Stimulated activated CD8-positive, alpha-beta memory T cell treated with anti-CD3 and anti-CD28 coated beads, Interleukin-15, amount 100 ng/mL, for 4 hours (primary cell): ENCODE measurements around the gene HAT1.
A peak's percentile ranks its signal among the peaks of the same experiment; 100 is the strongest.
"Not testable (repeated sequence)": the region's sequence is repeated elsewhere in the genome, so short reads cannot be mapped to it uniquely, and the experiment has no call there.

Experiments
- DNase-seq, 2 donors: peaks; one replicate each; pipeline ENCODE4 v3.0.0-alpha.2; 2020; ENCODE audit warnings: low read depth in 2 of 2

The HAT1 gene

GRCh38 chr2:171922230-171923022 is at the start of gene HAT1:
Gene HAT1, plus strand, starts transcription at chr2:171922461. Its CDS starts 40 bp downstream, at chr2:171922501.
- DNase-seq, result peak; percentile 94 to 95

DNA sequence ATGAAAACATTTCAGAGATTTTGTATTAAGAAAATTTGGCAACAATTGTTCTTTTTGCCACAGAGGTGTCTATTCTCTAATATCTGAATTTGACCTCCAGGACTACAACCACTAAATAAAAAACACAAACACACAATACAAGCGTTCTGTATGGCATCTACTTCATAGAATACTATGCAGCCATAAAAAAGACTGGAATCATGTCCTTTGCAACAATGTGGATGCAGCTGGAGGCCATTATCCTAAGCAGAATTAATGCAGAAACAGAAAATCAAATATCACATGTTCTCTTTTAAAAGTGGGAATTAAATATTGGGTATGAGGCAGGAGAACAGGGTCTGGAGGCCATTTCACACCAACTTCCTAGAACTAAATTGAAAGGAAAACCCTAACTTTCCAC is 47.7 kb upstream of the HAT1 start:
- no peak for DNase-seq

- no peak for DNase-seq
Observed at GRCh38 chr2:171874963-171875362, 47.3 kb upstream of the HAT1 start.

GRCh38 chr2:171878481-171878993 is 43.7 kb upstream of the HAT1 start:
- DNase-seq, result no peak

DNA sequence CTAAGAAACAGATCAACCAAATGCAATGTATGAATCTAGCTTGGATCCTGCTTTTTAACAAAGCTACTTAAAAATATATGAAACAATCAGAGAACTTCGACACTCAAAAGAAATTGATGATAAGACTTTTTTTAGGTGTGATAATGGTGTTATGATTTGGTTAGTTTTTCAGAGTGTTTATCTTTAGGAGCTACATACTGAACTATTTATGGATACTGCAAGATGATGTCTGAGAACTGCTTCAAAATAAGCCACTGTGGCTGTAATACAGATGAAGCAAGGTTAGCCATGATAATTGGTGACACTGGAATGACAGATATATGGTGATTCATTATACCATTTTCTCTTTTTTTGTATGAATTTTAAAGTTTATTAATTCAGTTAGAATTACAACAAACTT is 42.4 kb upstream of the HAT1 start:
- no peak for DNase-seq

DNA sequence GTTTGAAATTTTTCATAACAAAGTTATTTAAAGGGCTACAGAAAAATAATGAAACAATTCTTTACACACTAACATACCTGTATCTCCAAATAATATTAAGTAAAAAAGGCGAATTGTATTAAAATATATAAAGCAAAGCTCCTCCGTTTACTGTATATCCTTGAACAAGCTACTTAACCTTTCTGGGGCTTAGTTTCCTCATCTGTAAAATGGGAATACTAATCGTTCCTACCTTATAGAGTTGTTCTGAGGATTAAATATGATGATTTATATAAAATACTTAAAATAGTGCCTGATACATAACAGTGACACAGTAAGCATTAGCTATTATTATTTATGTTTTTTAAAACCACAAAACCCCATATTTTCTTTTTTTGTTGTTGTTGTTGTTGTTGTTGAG is 41.5 kb upstream of the HAT1 start:
- no peak for DNase-seq

DNA sequence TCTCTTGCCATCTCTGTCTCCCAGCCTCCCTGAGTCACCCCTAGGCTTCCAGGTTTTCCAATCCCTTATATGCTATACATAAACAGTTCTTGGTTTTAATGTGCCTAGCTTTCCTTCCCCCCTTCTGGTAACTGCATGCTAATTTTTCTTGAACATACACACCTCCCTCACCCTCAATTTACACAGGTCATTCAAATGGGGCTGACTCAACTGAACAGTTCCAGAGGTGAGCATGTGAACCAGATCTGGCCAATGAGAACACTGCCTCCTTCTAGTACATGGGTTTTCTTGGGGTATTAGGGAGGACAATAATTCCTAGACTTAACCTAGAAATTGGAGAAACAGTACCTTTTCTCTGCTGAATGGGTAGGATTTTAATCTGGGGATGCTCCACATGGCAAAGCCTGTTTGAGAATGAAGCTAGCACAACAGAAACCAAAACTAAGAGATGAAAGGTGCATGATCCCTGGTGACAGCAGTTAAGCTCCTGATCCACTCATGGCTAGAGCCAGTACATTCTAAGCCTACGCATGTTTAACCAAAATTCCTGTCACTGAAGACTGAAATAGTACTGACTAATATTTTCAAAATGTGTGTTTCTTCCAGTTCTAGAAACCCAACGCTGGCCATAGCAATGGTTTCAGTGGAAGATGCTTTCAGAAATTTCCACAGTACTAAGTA is 40.0 kb upstream of the HAT1 start:
- DNase-seq, result no peak

DNA sequence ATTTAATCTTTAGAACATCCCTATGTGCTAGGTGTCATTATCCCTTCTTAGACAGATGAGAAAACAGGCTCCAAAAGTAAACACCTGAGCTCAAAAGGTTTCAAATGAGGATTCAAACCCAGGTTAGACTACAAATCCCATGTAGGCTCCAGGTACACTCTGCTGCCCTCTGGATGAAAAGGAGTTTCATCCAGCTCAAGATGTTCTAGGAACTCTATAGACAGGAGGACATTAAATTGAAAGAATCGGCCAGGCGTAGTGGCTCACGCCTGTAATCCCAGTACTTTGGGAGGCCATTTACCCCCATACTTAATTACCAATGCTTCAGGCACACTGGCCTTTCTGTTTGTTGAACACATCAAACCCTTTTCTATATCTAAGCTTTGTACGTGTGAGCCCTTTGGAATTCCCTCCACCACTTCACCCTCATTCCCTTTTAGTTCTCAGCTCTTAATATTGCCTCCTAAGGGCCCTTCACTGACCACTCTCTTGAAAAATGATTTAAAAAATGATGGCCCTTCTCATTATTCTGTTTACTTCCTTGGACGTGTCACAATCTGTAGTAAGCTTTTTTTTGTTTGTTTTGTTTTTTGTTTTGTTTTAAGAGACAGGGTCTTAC is 38.9 kb upstream of the HAT1 start:
- DNase-seq, result no peak

DNA sequence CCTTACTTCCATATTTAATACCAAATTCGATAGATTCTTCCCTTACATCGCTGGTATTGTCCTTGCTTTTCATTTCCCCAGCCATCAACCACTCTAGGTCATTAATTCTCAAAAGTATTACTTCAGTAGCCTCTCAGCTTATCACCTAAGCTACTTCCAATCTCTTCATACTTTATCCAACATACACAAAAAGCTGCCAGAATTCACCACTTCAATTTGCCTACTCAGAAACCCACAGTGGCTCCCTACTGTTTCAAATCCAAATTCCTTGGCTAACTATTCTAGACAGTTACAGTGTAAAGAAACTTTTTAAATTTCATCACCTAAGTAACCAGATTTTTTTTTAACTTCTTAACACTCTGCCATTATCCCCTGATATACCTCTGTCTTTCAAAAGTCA is 32.9 kb upstream of the HAT1 start:
- DNase-seq, result no peak

DNA sequence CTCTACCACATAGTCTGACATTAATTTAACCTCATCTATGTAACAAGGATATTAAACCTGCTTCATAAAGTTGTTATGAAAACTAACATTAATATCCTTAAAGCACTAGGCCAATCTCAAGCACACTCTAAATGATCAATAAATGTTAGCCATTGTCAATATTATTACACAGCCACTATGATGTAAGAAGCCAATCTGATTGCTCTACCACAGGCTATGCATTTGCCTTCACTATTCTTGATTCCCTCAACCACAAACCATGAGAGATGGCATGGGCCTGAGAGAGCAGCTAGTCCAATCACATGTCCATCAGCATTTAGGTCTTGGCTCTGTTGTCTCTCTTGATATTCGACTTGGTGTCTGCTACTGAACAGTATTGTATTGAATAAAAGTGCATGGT is 32.5 kb upstream of the HAT1 start:
- no peak for DNase-seq

DNA sequence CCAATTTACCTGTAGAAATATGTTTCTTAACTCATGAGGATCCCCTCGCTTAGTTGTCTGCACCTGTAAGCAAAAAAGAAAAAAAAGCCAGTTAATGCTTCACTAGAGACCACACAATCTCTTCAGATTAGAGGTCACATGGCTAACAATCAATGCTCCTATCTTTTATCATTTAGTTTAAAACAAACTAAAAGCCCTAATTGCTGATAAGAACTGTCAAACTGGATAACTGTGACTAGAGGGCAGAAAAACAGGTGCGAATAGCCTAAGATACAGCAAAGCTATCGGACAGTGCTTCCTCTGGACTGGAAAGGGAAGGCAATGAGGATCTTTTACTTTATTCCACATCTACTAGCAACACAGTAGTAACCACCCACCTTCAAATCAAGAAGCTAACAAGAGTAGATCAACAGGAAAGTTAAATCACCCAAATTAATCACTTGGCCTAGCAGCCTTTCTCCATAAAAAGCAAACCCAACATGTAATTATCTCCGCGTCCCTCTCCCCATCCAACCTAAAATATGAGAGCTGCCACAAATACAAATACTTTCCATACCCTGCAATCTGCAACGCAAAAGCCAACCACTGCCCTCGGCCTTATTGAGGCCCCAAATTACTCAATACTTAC is 29.0 kb upstream of the HAT1 start:
- DNase-seq, result no peak

- DNase-seq, result peak; percentile 26 to 51
Observed at GRCh38 chr2:171893824-171894611, 28.2 kb upstream of the HAT1 start, which contains the start of gene SLC25A12. Gene SLC25A12, minus strand, starts transcription at chr2:171894244. Its CDS starts 30 bp downstream, at chr2:171894214.

DNA sequence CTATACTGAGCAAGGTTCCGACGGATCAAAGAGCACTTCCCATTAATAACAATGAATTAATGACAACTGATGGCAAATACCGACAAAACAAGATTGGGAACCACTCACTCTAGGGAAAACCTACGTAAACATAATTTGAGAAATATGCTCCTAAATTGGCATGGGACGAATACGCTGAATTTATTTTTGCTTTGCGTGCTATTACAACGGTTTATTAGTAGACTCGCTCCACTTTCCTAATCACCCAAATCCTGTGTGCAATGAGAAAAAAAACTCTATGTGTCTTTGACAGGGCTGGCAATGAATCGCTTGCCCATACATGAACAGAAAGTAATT is 27.7 kb upstream of the HAT1 start:
- no peak for DNase-seq

- DNase-seq, result no peak
Observed at GRCh38 chr2:171895786-171896185, 26.5 kb upstream of the HAT1 start.

- not testable (repeated sequence) for DNase-seq
Observed at GRCh38 chr2:171899623-171900282, 22.5 kb upstream of the HAT1 start.

- DNase-seq, result no peak
Observed at GRCh38 chr2:171902840-171903420, 19.3 kb upstream of the HAT1 start.

GRCh38 chr2:171908235-171908634 is 14.0 kb upstream of the HAT1 start:
- DNase-seq, result no peak

DNA sequence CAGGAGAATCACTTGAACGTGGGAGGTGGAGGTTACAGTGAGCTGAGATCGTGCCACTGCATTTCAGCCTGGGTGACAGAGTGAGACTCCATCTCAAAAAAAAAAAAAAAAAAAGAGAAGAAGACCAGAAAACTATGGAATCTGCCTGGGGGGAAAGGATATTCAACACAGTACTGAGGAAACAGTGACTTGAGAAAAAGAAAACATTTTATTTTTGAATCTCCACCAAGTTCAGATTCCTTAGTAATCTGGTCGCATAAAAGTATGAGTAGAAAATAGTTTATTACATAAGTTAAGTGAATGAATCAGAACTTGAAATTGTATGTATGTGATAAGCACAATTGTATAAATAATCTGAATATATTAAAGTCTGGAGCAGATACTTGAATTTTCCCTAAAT is 13.0 kb upstream of the HAT1 start:
- no peak for DNase-seq

GRCh38 chr2:171910494-171910893 is 11.8 kb upstream of the HAT1 start:
- no peak for DNase-seq

DNA sequence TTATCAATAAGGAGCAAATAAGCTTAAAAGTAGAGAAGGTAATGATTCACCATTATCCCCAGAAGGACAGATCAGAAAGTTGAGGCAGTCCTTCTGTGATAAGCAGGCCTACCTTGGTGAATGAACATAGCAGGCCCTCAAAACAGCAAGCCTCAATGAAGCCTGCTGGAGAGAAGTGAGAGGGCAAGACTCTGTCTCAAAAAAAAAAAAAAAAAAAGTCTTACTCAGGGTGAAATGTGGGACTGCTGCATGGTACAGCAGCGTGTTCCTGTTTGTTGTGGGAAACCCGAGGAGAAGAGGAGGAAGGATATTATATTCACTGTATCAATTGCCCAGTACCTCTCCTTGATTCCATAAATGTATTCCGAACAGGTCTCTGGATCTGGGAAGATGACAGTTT is 8.7 kb upstream of the HAT1 start:
- DNase-seq, result no peak

- no peak for DNase-seq
Observed at GRCh38 chr2:171919453-171919852, 2.8 kb upstream of the HAT1 start.
